Ramos (cell line): Measurements from ENCODE around the gene OXA1L.
"Not testable (repeated sequence)": the region's sequence is repeated elsewhere in the genome, so short reads cannot be mapped to it uniquely, and the experiment has no call there.

ENCODE experiments used
- in situ Hi-C: fragments of 300-500 bp; cut with MboI; formaldehyde crosslinking; loops from one replicate; pipeline ENCODE4 v1.14.3; 2022; ENCODE audit warnings: low sequenced_read_pairs; ENCODE audit not compliant: unreplicated experiment

The OXA1L gene

DNA sequence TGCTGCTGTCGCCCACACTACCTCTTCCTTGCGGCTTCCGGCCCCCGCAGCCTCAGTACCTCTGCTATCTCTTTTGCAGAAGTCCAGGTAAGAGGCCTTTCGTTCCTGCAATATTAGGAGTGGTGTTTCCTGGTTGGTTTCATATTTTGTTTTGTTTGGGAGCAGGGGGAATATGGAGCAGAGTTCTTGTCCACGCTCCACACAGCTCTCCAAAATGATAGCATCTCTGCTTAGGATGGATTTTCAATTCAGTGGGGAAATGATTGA, 768 bp downstream of the OXA1L start:
- in situ Hi-C loops: no loop called here

DNA sequence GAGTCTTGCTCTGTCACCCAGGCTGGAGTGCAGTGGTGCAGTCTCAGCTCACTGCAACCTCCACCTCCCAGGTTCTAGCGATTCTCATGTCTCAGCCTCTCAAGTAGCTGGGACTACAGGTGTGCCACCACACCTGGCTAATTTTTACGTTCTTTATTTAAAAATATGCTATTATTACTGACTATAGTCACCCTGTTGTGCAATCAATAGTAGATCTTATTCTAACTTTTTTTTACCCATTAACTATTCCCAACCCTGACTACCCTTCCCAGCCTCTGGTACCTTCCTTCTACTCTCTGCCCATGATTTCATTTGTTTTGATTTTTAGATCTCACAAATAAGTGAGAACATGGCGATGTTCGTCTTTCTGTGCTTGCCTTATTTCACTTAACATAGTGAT, 2.5 kb downstream of the OXA1L start:
- in situ Hi-C loops: no loop called here

- in situ Hi-C loops: no loop called here
Observed at GRCh38 chr14:22769369-22769768, 2.9 kb downstream of the OXA1L start.

GRCh38 chr14:22770481-22771187, 4.1 kb downstream of the OXA1L start:
- in situ Hi-C loops: no loop called here

GRCh38 chr14:22772725-22773124, 6.2 kb downstream of the OXA1L start:
- in situ Hi-C loops: no loop called here

- in situ Hi-C loops: no loop called here
Observed at GRCh38 chr14:22773162-22774010, 6.9 kb downstream of the OXA1L start.

DNA sequence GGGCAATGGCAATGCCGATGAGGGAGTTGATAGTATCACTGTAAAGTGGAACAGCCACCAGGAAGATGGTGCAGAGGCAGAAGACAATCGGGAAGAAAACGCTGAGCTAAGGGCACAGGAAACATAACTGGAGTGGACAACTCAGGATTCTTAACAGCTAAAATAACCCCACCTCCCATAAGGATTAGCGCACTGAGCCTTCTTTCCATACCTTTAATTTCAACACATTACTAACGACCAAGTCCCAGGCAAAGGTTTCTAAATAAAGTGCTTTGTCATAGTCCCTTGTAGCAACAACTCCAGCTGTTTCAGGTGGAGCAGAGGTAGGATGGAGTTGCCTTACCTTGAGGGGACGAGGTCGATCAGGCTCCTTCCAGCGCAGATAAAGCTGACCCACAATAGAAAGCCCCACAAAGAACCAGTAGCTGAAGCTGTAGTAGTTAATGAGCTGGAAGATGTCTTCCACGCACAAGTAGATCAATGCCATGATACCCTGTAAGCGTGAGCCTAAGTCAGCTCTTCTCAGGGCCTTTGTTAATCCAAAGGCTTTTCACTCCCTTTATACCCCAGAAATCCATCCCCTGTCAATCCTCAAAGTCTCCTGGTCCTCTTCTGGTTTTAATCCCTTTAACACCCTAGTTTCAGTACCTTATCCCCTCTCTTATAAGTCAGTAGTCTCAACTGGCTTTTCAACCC, 7.7 kb downstream of the OXA1L start:
- in situ Hi-C loops: no loop called here

- in situ Hi-C loops: no loop called here
Observed at GRCh38 chr14:22776215-22776614, 9.7 kb downstream of the OXA1L start.

DNA sequence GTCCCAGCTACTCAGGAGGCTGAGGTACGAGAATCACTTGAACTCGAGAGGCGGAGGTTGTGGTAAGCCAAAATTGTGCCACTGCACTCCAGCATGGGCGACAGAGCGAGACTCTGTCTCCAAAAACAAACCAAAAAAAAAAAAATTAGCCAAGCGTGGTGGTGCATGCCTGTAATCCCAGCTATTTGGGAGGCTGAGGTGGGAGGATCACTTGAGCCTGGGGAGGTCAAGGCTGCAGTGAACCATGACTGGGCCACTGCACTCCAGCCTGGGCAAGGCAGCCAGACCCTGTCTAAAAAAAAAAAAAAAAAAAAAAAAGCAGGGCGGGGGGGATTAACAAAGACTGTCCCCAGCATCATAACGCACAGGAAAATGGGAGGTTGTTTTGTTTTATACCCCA, 10.4 kb downstream of the OXA1L start:
- in situ Hi-C loops: not testable (repeated sequence)

GRCh38 chr14:22778084-22778483, 11.6 kb downstream of the OXA1L start:
- in situ Hi-C loops: no loop called here

DNA sequence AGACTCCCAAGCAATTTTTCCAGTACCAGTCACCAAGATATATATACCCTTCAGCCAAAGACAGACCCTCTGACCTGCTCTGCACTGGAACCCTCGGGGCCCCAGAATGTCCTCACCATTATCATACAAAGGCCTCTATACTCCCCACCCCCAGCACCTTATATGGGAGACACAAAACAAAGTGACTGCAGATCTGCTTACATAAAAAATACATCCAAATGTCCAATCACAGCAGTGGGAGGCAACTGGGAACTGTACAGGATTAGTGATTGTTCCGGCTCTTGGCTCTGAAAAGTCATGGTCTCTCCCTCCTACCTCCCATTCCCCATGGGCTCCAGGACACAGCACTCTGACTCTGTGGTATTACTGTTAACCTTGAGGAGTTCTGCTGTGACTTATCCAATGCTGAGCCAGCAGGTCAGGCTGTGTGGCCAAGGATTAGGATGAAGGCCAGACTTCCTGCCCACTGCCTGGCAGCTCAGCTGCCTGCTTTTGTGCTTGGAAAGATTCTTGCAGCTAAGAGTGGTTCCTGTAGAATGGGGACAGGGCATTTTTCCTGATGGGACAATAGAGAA, 13.7 kb downstream of the OXA1L start:
- in situ Hi-C loops: loop anchor here (5.0 kb wide), 1 partner anchor 67 kb away; no protein-coding TSS in a partner anchor

- in situ Hi-C loops: loop anchor here (5.0 kb wide), 1 partner anchor 66 kb away; no protein-coding TSS in a partner anchor
Observed at GRCh38 chr14:22780941-22781300, 14.4 kb downstream of the OXA1L start.

DNA sequence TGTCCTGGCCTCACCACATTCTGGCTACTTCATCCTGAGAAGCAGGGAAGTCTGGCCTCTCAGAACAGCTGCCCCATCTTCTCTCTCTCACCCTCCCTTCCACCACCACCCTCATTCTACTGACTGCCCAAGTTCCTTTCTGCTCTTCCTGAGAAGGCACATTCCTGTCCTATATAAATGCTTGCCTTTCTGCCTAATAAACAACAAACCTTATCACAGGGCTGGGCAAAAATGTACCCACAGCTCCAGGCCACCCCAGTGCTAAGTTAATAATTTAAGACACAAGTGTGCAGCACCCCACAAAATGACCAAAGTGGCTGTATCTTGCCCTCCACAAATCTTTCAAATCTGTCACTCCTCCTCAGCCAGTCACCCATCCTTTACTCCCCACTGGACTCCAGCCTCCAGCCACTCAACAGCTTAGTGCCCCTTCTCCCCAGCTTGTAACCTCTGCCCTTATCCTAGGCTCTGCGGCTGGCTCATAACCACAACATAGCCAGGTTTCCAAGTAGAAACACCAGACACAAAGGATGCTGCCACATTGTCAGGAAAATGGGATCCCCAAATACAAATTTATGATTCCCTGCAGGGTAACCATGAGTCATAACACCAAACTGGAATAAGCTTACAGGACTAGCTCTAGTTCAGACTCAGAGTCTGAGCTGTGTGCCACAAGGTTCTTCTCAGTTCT, 15.0 kb downstream of the OXA1L start:
- in situ Hi-C loops: loop anchor here (5.0 kb wide), 1 partner anchor 66 kb away; no protein-coding TSS in a partner anchor

DNA sequence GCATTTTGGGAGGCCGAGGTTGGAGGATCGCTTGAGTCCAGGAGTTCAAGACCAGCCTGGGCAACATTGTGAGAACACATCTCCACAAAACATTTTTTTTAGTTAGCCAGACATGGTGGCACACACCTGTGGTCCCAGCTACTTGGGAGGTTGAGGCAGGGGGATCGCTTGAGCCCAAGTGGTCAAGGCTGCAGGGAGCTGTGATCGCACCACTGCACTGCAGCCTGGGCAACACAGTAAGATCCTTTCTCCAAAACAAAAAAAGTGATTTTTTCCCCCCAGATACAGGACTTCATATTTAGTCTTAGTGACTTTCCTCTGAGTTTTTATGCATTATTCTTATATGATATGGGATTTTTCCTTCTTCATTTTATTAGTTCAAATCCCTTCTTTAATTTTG, 20.2 kb downstream of the OXA1L start:
- in situ Hi-C loops: no loop called here

GRCh38 chr14:22791301-22791700, 24.8 kb downstream of the OXA1L start:
- in situ Hi-C loops: no loop called here

GRCh38 chr14:22792158-22792557, 25.7 kb downstream of the OXA1L start:
- in situ Hi-C loops: no loop called here

DNA sequence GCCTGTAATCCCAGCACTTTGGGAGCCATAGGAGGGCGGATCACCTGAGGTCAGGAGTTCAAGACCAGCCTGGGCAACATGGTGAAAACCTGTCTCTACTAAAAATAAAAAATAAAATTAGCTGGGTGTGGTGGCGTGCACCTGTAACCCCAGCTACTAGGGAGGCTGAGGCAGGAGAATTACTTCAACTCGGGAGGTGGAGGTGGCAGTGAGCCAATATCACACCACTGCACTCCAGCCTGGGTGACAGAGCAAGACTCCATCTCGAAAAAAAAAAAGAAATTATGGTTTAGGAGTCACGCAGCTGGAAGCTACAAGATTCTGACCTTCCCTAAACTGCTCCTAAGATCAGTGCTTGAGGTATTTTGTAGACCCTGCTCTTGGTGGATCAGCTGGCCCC, 27.1 kb downstream of the OXA1L start:
- in situ Hi-C loops: not testable (repeated sequence)

GRCh38 chr14:22793976-22794375, 27.5 kb downstream of the OXA1L start:
- in situ Hi-C loops: no loop called here

- in situ Hi-C loops: no loop called here
Observed at GRCh38 chr14:22794551-22794951, 28.1 kb downstream of the OXA1L start.

- in situ Hi-C loops: no loop called here
Observed at GRCh38 chr14:22796087-22796707, 29.7 kb downstream of the OXA1L start.
